ENCODE measurements around the gene CPEB3. TPM values are rescaled to one million over a fixed set of nuclear protein-coding genes. Genes with fewer than 3 reads are reported as not detected.

Gene CPEB3
- polyA plus RNA-seq, 1 experiment, result 0.36 TPM

DNA sequence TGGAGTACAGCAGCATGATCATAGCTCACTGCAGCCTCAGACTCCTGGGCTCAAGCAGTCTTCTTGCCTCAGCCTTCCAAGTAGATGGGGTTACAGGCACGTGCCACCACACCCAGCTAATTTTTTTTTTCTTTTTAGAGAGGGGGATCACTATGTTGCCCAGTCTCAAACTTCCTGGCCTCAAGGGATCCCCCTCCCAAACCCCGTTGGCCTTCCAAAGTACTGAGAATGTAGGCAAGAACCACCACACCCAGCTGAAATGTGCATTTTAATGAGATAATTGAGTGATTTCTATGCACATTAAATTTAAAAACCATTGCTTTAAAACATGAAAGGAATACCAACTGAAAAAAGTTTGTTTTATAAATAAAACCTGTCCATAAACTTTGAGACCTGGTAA is 25.7 kb upstream of the CPEB3 start:
- no peak overlapping the region for H3K4me3 ChIP-seq (ENCODE audit: low read depth, low read length)
- H3K27ac ChIP-seq (ENCODE audit: low read depth, low read length), result no peak overlapping the region
- POLR2A ChIA-PET, result no interaction called here
- H3K27me3 ChIP-seq (ENCODE audit: control insufficient read depth, insufficient read depth, low read length), result no peaks in the 10 kb centered on the region
- H3K9me3 ChIP-seq (ENCODE audit: control insufficient read depth, insufficient read depth, low read length), result no peaks in the 10 kb centered on the region
- no peak for DNase-seq (ENCODE audit: low read depth, low spot score)
- TF ChIP-seq CTCF (IDR thresholded peaks at IDR 0.05; ENCODE audit: low read depth, low read length), result no peak
- CTCF ChIA-PET, result no interaction called here

- ChIA-PET CTCF (interaction anchor here (0.8 kb wide), 1 partner anchor 23 kb away, joined by 4 read pairs; the partner anchor contains the start of genes CPEB3 and MARCHF5), POLR2A (no interaction called here)
These were observed 22.9 kb upstream of the CPEB3 start for GRCh38 chr10:92313750-92314149.

GRCh38 chr10:92309272-92309671 is 18.4 kb upstream of the CPEB3 start:
- no peak overlapping the region for H3K4me3 ChIP-seq (ENCODE audit: low read depth, low read length)
- CTCF ChIA-PET, result interaction anchor here (1.5 kb wide), 1 partner anchor 221 kb away, joined by 6 read pairs; no protein-coding TSS in a partner anchor
- DNase-seq (ENCODE audit: low read depth, low spot score), result no peak
- H3K27me3 ChIP-seq (ENCODE audit: control insufficient read depth, insufficient read depth, low read length), result no peaks in the 10 kb centered on the region
- POLR2A ChIA-PET, result interaction anchor here (0.6 kb wide), 1 partner anchor 179 kb away, joined by 4 read pairs; no protein-coding TSS in a partner anchor
- no peak overlapping the region for H3K27ac ChIP-seq (ENCODE audit: low read depth, low read length)
- H3K9me3 ChIP-seq (ENCODE audit: control insufficient read depth, insufficient read depth, low read length), result no peaks in the 10 kb centered on the region
- TF ChIP-seq CTCF (IDR thresholded peaks at IDR 0.05; ENCODE audit: low read depth, low read length), result no peak

More at GRCh38 chr10:92313750-92314149, 22.9 kb upstream of the CPEB3 start:
- no peak for DNase-seq (ENCODE audit: low read depth, low spot score)
- Histone ChIP-seq H3K27ac (ENCODE audit: low read depth, low read length) (no peak overlapping the region), H3K9me3 (ENCODE audit: control insufficient read depth, insufficient read depth, low read length) (no peaks in the 10 kb centered on the region), H3K4me3 (ENCODE audit: low read depth, low read length) (no peak overlapping the region), H3K27me3 (ENCODE audit: control insufficient read depth, insufficient read depth, low read length) (no peaks in the 10 kb centered on the region)
- no peak for TF ChIP-seq CTCF (IDR thresholded peaks at IDR 0.05; ENCODE audit: low read depth, low read length)

DNA sequence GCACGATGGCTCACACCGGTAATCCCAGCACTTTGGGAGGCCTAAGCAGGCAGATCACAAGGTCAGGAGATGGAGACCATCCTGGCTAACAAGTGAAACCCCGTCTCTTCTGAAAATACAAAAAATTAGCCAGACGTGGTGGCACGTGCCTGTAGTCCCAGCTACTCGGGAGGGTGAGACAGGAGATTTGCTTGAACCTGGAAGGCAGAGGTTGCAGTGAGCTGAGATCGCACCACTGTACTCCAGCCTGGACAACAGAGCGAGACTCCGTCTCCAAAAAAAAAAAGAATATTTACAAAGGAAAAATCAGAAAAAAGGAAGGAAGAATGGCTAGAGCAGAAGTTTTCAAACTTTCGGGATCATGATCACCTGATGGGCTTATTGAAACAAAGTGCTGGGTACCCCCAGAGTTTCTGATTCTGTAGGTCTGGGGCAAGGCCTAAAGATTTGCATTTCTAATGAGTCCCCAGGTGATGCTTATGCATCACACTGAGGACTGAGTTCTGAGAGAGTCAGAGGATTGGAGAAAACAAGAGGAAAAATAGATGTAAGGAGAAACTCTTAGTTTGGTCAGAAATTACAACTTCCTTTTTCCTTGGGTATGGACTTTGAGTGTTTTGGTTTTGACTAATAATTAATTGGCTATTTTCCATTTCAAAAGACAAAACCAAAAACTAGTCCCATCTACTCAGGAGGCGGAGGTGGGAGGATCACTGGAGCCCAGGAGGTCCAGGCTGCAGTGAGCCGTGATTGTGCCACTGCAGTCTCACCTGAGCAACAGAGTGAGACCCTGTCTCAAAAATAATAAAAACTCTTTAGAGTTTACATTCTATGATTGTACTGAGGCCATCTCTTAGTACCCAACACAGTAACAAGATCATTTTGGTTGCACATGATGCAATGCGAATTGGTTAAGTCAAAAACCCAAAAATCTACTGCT is 14.5 kb upstream of the CPEB3 start:
- no peak for TF ChIP-seq CTCF (IDR thresholded peaks at IDR 0.05; ENCODE audit: low read depth, low read length)
- H3K27ac ChIP-seq (ENCODE audit: low read depth, low read length), result no peak overlapping the region
- ChIA-PET POLR2A (no interaction called here), CTCF (interaction anchor here (0.9 to 1.7 kb wide), 4 partner anchors 10 to 218 kb away, joined by 3 to 8 read pairs (median 4); partner anchors contain the start of genes CPEB3 and MARCHF5)
- no peak for DNase-seq (ENCODE audit: low read depth, low spot score)
- no peaks in the 10 kb centered on the region for H3K9me3 ChIP-seq (ENCODE audit: control insufficient read depth, insufficient read depth, low read length)
- no peak overlapping the region for H3K4me3 ChIP-seq (ENCODE audit: low read depth, low read length)
- H3K27me3 ChIP-seq (ENCODE audit: control insufficient read depth, insufficient read depth, low read length), result no peaks in the 10 kb centered on the region

DNA sequence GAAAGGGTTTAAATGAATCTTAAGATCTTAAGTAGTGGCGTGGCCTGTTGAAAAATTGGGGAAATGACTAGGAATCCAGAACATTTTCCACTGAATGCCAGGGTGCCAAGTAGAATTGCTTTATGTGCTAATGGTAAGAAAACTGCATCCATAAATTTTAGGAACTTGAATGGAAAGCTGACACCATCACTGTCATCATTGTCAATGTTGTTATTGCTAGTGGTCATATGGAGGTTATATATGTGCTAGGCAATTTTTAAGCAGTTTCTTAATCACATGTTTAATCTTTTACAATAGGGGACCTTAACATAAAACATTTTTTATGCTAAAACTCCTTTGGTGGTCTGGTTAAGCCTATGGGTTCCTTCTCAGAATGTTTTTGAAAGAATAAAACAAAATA is 13.2 kb upstream of the CPEB3 start:
- no peak overlapping the region for H3K4me3 ChIP-seq (ENCODE audit: low read depth, low read length)
- DNase-seq (ENCODE audit: low read depth, low spot score), result no peak
- ChIA-PET CTCF (interaction anchor here (0.9 to 1.7 kb wide), 4 partner anchors 9 to 216 kb away, joined by 3 to 8 read pairs (median 4); no protein-coding TSS in a partner anchor), POLR2A (no interaction called here)
- no peaks in the 10 kb centered on the region for H3K9me3 ChIP-seq (ENCODE audit: control insufficient read depth, insufficient read depth, low read length)
- TF ChIP-seq CTCF (IDR thresholded peaks at IDR 0.05; ENCODE audit: low read depth, low read length), result no peak
- no peak overlapping the region for H3K27ac ChIP-seq (ENCODE audit: low read depth, low read length)
- H3K27me3 ChIP-seq (ENCODE audit: control insufficient read depth, insufficient read depth, low read length), result no peaks in the 10 kb centered on the region

All from AG04450 (cell line).